ENCODE measurements around the gene HMGB2. TPM values are rescaled to one million over a fixed set of nuclear protein-coding genes. Genes with fewer than 3 reads are reported as not detected.

Gene HMGB2
- total RNA-seq, 1 donor from 2014 or later, result 145 TPM

- Mint-ChIP-seq H3K9me3 (ENCODE audit: low read depth) (no peaks in the 10 kb centered on the region), H3K27ac (no peak overlapping the region), H3K36me3 (ENCODE audit: insufficient read depth) (peaks cover 5% of the 10 kb centered on the region), H3K4me1 (ENCODE audit: low read depth) (peaks cover 23% of the 10 kb centered on the region), H3K27me3 (no peaks in the 10 kb centered on the region), H3K4me3 (ENCODE audit: low read depth) (no peak overlapping the region)
- TF ChIP-seq, protein P1, sequence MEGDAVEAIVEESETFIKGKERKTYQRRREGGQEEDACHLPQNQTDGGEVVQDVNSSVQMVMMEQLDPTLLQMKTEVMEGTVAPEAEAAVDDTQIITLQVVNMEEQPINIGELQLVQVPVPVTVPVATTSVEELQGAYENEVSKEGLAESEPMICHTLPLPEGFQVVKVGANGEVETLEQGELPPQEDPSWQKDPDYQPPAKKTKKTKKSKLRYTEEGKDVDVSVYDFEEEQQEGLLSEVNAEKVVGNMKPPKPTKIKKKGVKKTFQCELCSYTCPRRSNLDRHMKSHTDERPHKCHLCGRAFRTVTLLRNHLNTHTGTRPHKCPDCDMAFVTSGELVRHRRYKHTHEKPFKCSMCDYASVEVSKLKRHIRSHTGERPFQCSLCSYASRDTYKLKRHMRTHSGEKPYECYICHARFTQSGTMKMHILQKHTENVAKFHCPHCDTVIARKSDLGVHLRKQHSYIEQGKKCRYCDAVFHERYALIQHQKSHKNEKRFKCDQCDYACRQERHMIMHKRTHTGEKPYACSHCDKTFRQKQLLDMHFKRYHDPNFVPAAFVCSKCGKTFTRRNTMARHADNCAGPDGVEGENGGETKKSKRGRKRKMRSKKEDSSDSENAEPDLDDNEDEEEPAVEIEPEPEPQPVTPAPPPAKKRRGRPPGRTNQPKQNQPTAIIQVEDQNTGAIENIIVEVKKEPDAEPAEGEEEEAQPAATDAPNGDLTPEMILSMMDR (IDR thresholded peaks at IDR 0.05; ENCODE audit: unreplicated experiment), result peak; percentile 48
- DNase-seq (ENCODE audit: low spot score, unreplicated experiment), result no peak
These were observed 17.2 kb downstream of the HMGB2 start for GRCh38 chr4:173317004-173317403.

- no peak overlapping the region for H3K4me3 Mint-ChIP-seq (ENCODE audit: low read depth)
- peaks cover 7% of the 10 kb centered on the region for H3K36me3 Mint-ChIP-seq (ENCODE audit: insufficient read depth)
- peaks cover 3% of the 10 kb centered on the region for H3K9me3 Mint-ChIP-seq (ENCODE audit: low read depth)
- no peaks in the 10 kb centered on the region for H3K27me3 Mint-ChIP-seq
- H3K4me1 Mint-ChIP-seq (ENCODE audit: low read depth), result peaks cover 23% of the 10 kb centered on the region
- no peak overlapping the region for H3K27ac Mint-ChIP-seq
- TF ChIP-seq, protein P1 (IDR thresholded peaks at IDR 0.05; ENCODE audit: unreplicated experiment), result no peak
- no peak for DNase-seq (ENCODE audit: low spot score, unreplicated experiment)
These were observed 18.1 kb downstream of the HMGB2 start for GRCh38 chr4:173316060-173316459.

DNA sequence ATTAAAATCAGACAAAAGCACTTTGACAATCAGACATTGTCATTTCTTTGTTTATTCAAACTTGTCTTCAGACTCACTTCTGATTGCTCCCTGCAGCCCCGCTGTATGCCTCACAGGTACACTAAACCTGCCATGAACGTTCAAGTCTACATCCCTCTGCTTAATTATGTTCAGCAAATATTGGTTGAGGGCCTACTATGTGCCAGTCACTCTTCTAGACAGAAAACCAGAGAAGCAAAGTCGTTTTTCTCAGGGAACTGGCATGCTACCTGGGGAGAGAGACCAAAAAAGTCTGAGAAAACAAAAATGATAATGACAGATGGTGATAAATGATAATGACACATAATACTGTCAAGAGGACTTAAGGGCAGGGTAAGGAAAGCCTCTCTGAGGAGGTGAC lies 19.4 kb downstream of the HMGB2 start:
- no peak overlapping the region for H3K27ac Mint-ChIP-seq
- peaks cover 4% of the 10 kb centered on the region for H3K9me3 Mint-ChIP-seq (ENCODE audit: low read depth)
- DNase-seq (ENCODE audit: low spot score, unreplicated experiment), result no peak
- peaks cover 12% of the 10 kb centered on the region for H3K36me3 Mint-ChIP-seq (ENCODE audit: insufficient read depth)
- H3K27me3 Mint-ChIP-seq, result no peaks in the 10 kb centered on the region
- H3K4me3 Mint-ChIP-seq (ENCODE audit: low read depth), result no peak overlapping the region
- TF ChIP-seq, protein P1 (IDR thresholded peaks at IDR 0.05; ENCODE audit: unreplicated experiment), result no peak
- H3K4me1 Mint-ChIP-seq (ENCODE audit: low read depth), result peaks cover 23% of the 10 kb centered on the region

- Mint-ChIP-seq H3K27me3 (no peaks in the 10 kb centered on the region), H3K36me3 (ENCODE audit: insufficient read depth) (peaks cover 14% of the 10 kb centered on the region), H3K4me1 (ENCODE audit: low read depth) (no peaks in the 10 kb centered on the region), H3K9me3 (ENCODE audit: low read depth) (peaks cover 4% of the 10 kb centered on the region), H3K27ac (no peak overlapping the region), H3K4me3 (ENCODE audit: low read depth) (no peak overlapping the region)
- DNase-seq (ENCODE audit: low spot score, unreplicated experiment), result no peak
- TF ChIP-seq, protein P1 (IDR thresholded peaks at IDR 0.05; ENCODE audit: unreplicated experiment), result no peak
These were observed 22.8 kb downstream of the HMGB2 start for GRCh38 chr4:173311368-173311767.

GRCh38 chr4:173307778-173308177 lies 26.4 kb downstream of the HMGB2 start:
- DNase-seq (ENCODE audit: low spot score, unreplicated experiment), result no peak
- Mint-ChIP-seq H3K36me3 (ENCODE audit: insufficient read depth) (peaks cover 29% of the 10 kb centered on the region), H3K9me3 (ENCODE audit: low read depth) (peaks cover 10% of the 10 kb centered on the region), H3K27me3 (no peaks in the 10 kb centered on the region), H3K4me1 (ENCODE audit: low read depth) (no peaks in the 10 kb centered on the region), H3K4me3 (ENCODE audit: low read depth) (no peak overlapping the region), H3K27ac (no peak overlapping the region)
- TF ChIP-seq, protein P1 (IDR thresholded peaks at IDR 0.05; ENCODE audit: unreplicated experiment), result no peak
